Keratinocyte (primary cell): ENCODE results near the gene B3GNT5. TPM values are rescaled to one million over a fixed set of nuclear protein-coding genes. Genes with fewer than 3 reads are reported as not detected.

Experiments used
- DNase-seq: peaks from one replicate; pipeline ENCODE4 v3.0.0-alpha.2; 2011; ENCODE audit warnings: low read depth, missing footprints, low spot score
- FAIRE-seq: peaks from 2 replicates; lab custom pipeline; 2011; peaks lifted over from hg19 to GRCh38; lab: Jason Lieb, UNC
- H2AFZ ChIP-seq: 2 replicates; pipeline ENCODE4 v1.6.0; 2012; ENCODE audit warnings: low read length, control low read depth, inconsistent platforms; ENCODE audit not compliant: control insufficient read depth
- H3K27ac ChIP-seq: 2 replicates; pipeline ENCODE4 v1.5.1; 2011; ENCODE audit warnings: low read length; ENCODE audit not compliant: control insufficient read depth, insufficient read depth
- H3K27me3 ChIP-seq: 3 replicates; pipeline ENCODE4 v1.6.0; 2011; ENCODE audit warnings: low read length; ENCODE audit not compliant: control insufficient read depth, insufficient read depth; ENCODE audit errors: extremely low read depth
- H3K36me3 ChIP-seq, 2 experiments: 2 replicates in 1 of 2; 3 replicates in 1 of 2; pipeline ENCODE4 v1.5.1; 2011; ENCODE audit warnings: low read length in 2 of 2, mild to moderate bottlenecking in 1 of 2; ENCODE audit not compliant: control insufficient read depth in 2 of 2, insufficient read depth in 2 of 2; ENCODE audit errors: extremely low read depth in 1 of 2
- H3K4me1 ChIP-seq: 3 replicates; pipeline ENCODE4 v1.5.1; 2011; ENCODE audit warnings: low read length; ENCODE audit not compliant: control insufficient read depth, insufficient read depth; ENCODE audit errors: extremely low read depth
- H3K4me2 ChIP-seq: 3 replicates; pipeline ENCODE4 v1.6.0; 2011; ENCODE audit warnings: low read depth, low read length; ENCODE audit not compliant: control insufficient read depth, insufficient read depth; ENCODE audit errors: extremely low read depth
- H3K4me3 ChIP-seq, 3 experiments: fragments of 200-600 bp in 1 of 3; sonication (generic) in 1 of 3; 2 replicates in 2 of 3; 3 replicates in 1 of 3; pipeline ENCODE4 v1.5.1; 2011 to 2016; ENCODE audit warnings: low read length in 3 of 3, mild to moderate bottlenecking in 3 of 3, control low read depth in 2 of 3, inconsistent platforms in 1 of 3, low read depth in 1 of 3, mixed read lengths in 1 of 3, mixed run types in 1 of 3, moderate library complexity in 1 of 3; ENCODE audit not compliant: control insufficient read depth in 2 of 3, insufficient read depth in 2 of 3; ENCODE audit errors: extremely low read depth in 1 of 3
- H3K79me2 ChIP-seq: 2 replicates; pipeline ENCODE4 v1.6.0; 2012; ENCODE audit warnings: low read length; ENCODE audit not compliant: control insufficient read depth, insufficient read depth
- H3K9ac ChIP-seq: 3 replicates; pipeline ENCODE4 v1.6.0; 2011; ENCODE audit warnings: low read length; ENCODE audit not compliant: control insufficient read depth, insufficient read depth; ENCODE audit errors: extremely low read depth
- H3K9me1 ChIP-seq: 3 replicates; pipeline ENCODE4 v1.6.0; 2011; ENCODE audit warnings: low read length; ENCODE audit not compliant: control insufficient read depth, insufficient read depth; ENCODE audit errors: extremely low read depth
- H3K9me3 ChIP-seq: 2 replicates; pipeline ENCODE4 v1.5.1; 2012; ENCODE audit warnings: low read depth, low read length; ENCODE audit not compliant: control insufficient read depth
- H4K20me1 ChIP-seq: 3 replicates; pipeline ENCODE4 v1.6.0; 2011; ENCODE audit warnings: low read length; ENCODE audit not compliant: control insufficient read depth, insufficient read depth; ENCODE audit errors: extremely low read depth
- CTCF ChIP-seq, 3 experiments: IDR thresholded peaks in 1 of 3; conservative IDR thresholded peaks in 1 of 3; optimal IDR thresholded peaks in 1 of 3; 2 replicates in 2 of 3; 3 replicates in 1 of 3; pipeline versions ENCODE3 to v1.5.1; 2011; ENCODE audit warnings: low read length in 3 of 3, mild to moderate bottlenecking in 3 of 3, moderate library complexity in 2 of 3, control low read depth in 1 of 3, inconsistent platforms in 1 of 3; ENCODE audit not compliant: insufficient read depth in 2 of 3; ENCODE audit errors: extremely low read depth in 1 of 3
- EZH2 ChIP-seq: IDR thresholded peaks from one replicate; pipeline ENCODE4 v1.6.1; 2012; ENCODE audit warnings: inconsistent platforms, mild to moderate bottlenecking, low read length, moderate library complexity
- dilution Hi-C: fragments of 300-500 bp; cut with MboI; formaldehyde crosslinking; loops from one replicate; pipeline ENCODE4 v1.7.0; 2020; ENCODE audit warnings: low sequenced_read_pairs; ENCODE audit not compliant: extremely low pct_ligation_motif_present
- polyA plus RNA-seq, 5 experiments: library from polyadenylated mRNA; depleted of rRNA in 3 of 5; stranded (reverse) in 3 of 5; stranded (forward) in 1 of 5; unstranded in 1 of 5; fragments of >200 nt; gene quantifications; 1 replicate in 1 of 5; 2 replicates in 3 of 5; 3 replicates in 1 of 5; pipeline versions ENCODE4 v1.2.1 to v1.2.3, GENCODE V29; 2011 to 2012; ENCODE audit warnings: missing spikeins in 2 of 5, low read depth in 1 of 5, low replicate concordance in 1 of 5

Gene B3GNT5
- polyA plus RNA-seq, 1 donor (not counting 4 experiments of a cell fraction or from before 2014, with no cell fraction given) = 66.6 TPM

- H3K4me1 ChIP-seq = peaks cover 5% of the 10 kb centered on the region
- H3K9ac ChIP-seq = no peak overlapping the region
- no peaks in the 10 kb centered on the region for H3K27me3 ChIP-seq
- FAIRE-seq (peak; percentile 58), DNase-seq (no peak)
- H2AFZ ChIP-seq = no peak overlapping the region
- TF ChIP-seq CTCF (optimal IDR thresholded peaks at IDR 0.05 in 1 of 3, IDR thresholded peaks at IDR 0.05 in 1 of 3, conservative IDR thresholded peaks at IDR 0.05 in 1 of 3; ENCODE audit: extremely low read depth in 1 of 3, insufficient read depth in 2 of 3, low read length in 3 of 3) (no peak), EZH2 (no peak)
- dilution Hi-C loops = no loop called here
- H3K79me2 ChIP-seq = no peaks in the 10 kb centered on the region
- H3K36me3 ChIP-seq = no peaks in the 10 kb centered on the region
- H3K4me3 ChIP-seq = no peak overlapping the region
- no peak overlapping the region for H3K27ac ChIP-seq
- no peaks in the 10 kb centered on the region for H3K9me3 ChIP-seq
- H3K4me2 ChIP-seq = no peak overlapping the region
- no peaks in the 10 kb centered on the region for H4K20me1 ChIP-seq
- H3K9me1 ChIP-seq = no peaks in the 10 kb centered on the region
Measured at GRCh38 chr3:183215591-183216202, 37.4 kb upstream of the B3GNT5 start.

GRCh38 chr3:183217548-183218332 is 35.3 kb upstream of the B3GNT5 start:
- dilution Hi-C loops = no loop called here
- FAIRE-seq (no peak), DNase-seq (no peak)
- Histone ChIP-seq H3K4me3 (no peak overlapping the region), H3K36me3 (no peaks in the 10 kb centered on the region), H3K27ac (no peak overlapping the region), H3K4me2 (no peak overlapping the region), H3K4me1 (peaks cover 11% of the 10 kb centered on the region), H3K9ac (no peak overlapping the region), H3K9me1 (no peaks in the 10 kb centered on the region), H4K20me1 (no peaks in the 10 kb centered on the region), H3K79me2 (no peaks in the 10 kb centered on the region), H3K9me3 (no peaks in the 10 kb centered on the region), H3K27me3 (no peaks in the 10 kb centered on the region), H2AFZ (no peak overlapping the region)
- TF ChIP-seq CTCF (optimal IDR thresholded peaks at IDR 0.05 in 1 of 3, IDR thresholded peaks at IDR 0.05 in 1 of 3, conservative IDR thresholded peaks at IDR 0.05 in 1 of 3; ENCODE audit: extremely low read depth in 1 of 3, insufficient read depth in 2 of 3, low read length in 3 of 3) (no peak), EZH2 (no peak)
